ENCODE measurements around the gene SMG7. TPM values are rescaled to one million over a fixed set of nuclear protein-coding genes. Genes with fewer than 3 reads are reported as not detected.

Gene SMG7
- total RNA-seq, 1 experiment from 2014 or later, result 72.9 TPM

DNA sequence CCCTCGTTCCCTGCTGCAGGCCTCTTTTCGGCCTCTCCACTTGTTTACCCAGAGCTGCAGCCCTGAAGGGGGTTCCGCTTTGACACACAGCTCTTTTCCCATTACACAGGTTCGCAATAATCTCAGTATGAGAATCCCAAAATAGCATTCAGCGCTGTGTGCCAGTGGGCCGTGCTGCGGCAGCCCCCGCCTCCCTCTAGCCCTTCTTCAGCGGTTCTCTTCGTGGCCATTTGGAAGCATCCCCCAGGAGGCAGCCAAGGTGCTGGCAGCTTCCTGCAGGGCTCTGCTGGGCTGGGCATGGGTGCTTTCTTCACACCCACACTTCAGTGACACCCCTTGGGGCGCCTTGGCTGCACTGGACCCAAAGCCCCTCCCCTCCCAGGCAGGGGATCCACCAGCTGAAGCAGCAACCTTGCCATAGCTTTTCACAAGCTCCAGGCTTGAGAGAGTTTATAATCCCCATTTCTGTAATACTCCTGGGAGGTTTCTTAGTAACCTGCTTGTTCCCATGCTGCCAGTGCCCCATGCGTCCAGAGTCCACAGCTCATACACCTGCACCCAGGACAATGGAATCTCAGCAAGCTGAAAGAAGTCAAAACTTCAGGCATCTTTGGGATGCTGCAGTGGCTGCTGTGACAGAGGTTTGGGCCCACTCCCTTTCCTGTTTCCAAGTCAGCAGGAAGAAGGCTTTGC is 109.9 kb downstream of the SMG7 start:
- Histone ChIP-seq H3K36me3 (ENCODE audit: low read depth) (no peaks in the 10 kb centered on the region), H3K9me3 (ENCODE audit: insufficient read depth, low read depth) (no peaks in the 10 kb centered on the region), H3K4me1 (replicated peaks; ENCODE audit: insufficient read depth) (no peaks in the 10 kb centered on the region), H3K27ac (no peak overlapping the region), H2AFZ (no peak overlapping the region), H3K9me2 (ENCODE audit: insufficient read depth) (no peaks in the 10 kb centered on the region), H3K79me2 (ENCODE audit: low read depth) (no peaks in the 10 kb centered on the region), H3K27me3 (ENCODE audit: insufficient read depth, low read depth) (no peaks in the 10 kb centered on the region), H4K20me1 (ENCODE audit: insufficient read depth) (no peaks in the 10 kb centered on the region), H3K4me2 (no peak overlapping the region), H3K4me3 (no peak overlapping the region), H3F3A (ENCODE audit: insufficient read depth, low read depth) (no peaks in the 10 kb centered on the region; the same call in 1 of the 2 replicates)
- no peak for TF ChIP-seq CTCF (conservative IDR thresholded peaks at IDR 0.05)
- no peak for TF ChIP-seq EZH2 (IDR thresholded peaks at IDR 0.05; ENCODE audit: low read depth)
- CTCF ChIA-PET, result interaction anchor here (0.9 kb wide), 1 partner anchor 13 kb away, joined by 3 read pairs; no protein-coding TSS in a partner anchor
- no peak for DNase-seq
- POLR2A ChIA-PET (ENCODE audit: unreplicated experiment), result interaction anchor here (0.7 kb wide), 1 partner anchor 241 kb away, joined by 5 read pairs; no protein-coding TSS in a partner anchor
- intact Hi-C loops (cut with micrococcal nuclease; ENCODE audit: unreplicated experiment), result no loop called here
- no TSS peak for BruUV-seq (replicated peaks)

DNA sequence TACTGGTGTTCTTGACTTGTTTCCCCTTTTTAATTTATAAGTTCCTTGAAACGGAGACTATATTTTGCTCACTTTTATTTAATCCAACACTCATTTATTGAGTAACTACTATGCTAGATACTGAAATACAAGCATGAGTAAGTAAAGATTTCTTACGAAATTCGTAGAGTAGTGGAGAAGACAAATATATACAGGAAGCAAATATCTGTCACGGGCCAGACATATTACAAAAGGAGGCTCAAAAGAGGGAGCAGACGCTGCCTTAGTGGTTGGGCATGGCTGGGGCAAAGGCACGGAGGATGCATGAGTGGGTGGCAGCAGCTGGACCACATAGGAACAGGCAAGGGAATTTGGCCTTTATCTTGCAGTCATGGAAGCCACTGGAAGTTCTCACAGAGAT is 111.2 kb downstream of the SMG7 start:
- no peak overlapping the region for H3K4me2 ChIP-seq
- H3K27me3 ChIP-seq (ENCODE audit: insufficient read depth, low read depth), result no peaks in the 10 kb centered on the region
- no peaks in the 10 kb centered on the region for H3K36me3 ChIP-seq (ENCODE audit: low read depth)
- no TSS peak for BruUV-seq (replicated peaks)
- intact Hi-C loops (cut with micrococcal nuclease; ENCODE audit: unreplicated experiment), result no loop called here
- no peaks in the 10 kb centered on the region for H3K9me2 ChIP-seq (ENCODE audit: insufficient read depth)
- no peak for DNase-seq
- ChIA-PET POLR2A (ENCODE audit: unreplicated experiment) (no interaction called here), CTCF (no interaction called here)
- H3K4me3 ChIP-seq, result no peak overlapping the region
- no peak overlapping the region for H3K27ac ChIP-seq
- H2AFZ ChIP-seq, result no peak overlapping the region
- H3K4me1 ChIP-seq (replicated peaks; ENCODE audit: insufficient read depth), result no peaks in the 10 kb centered on the region
- no peaks in the 10 kb centered on the region for H3K9me3 ChIP-seq (ENCODE audit: insufficient read depth, low read depth)
- H3K79me2 ChIP-seq (ENCODE audit: low read depth), result no peaks in the 10 kb centered on the region
- no peaks in the 10 kb centered on the region for H4K20me1 ChIP-seq (ENCODE audit: insufficient read depth)
- TF ChIP-seq CTCF (conservative IDR thresholded peaks at IDR 0.05), result no peak
- no peak for TF ChIP-seq EZH2 (IDR thresholded peaks at IDR 0.05; ENCODE audit: low read depth)
- H3F3A ChIP-seq (ENCODE audit: insufficient read depth, low read depth), result no peaks in the 10 kb centered on the region; the same call in 1 of the 2 replicates

DNA sequence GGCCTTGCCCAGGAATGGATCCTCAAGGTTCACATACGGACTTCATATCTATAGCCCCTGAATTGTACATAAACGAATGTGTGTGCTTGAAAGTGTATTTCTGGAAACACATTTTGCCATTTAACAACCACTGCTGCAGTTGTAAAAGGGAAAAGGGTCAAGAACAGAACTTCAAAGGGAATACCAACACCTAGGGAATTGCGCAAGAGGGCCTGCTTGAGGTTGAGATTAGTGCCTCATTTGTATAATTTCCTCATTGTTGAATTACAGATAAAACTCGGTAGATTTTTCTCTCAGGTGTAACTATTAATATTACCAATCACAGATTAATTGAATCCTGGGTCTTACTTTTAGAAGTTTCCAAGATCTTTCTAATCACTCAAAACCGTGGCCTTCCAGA is 111.8 kb downstream of the SMG7 start:
- H3K9me2 ChIP-seq (ENCODE audit: insufficient read depth), result no peaks in the 10 kb centered on the region
- H3K27me3 ChIP-seq (ENCODE audit: insufficient read depth, low read depth), result no peaks in the 10 kb centered on the region
- H3K4me3 ChIP-seq, result no peak overlapping the region
- H2AFZ ChIP-seq, result no peak overlapping the region
- H3K79me2 ChIP-seq (ENCODE audit: low read depth), result no peaks in the 10 kb centered on the region
- no peaks in the 10 kb centered on the region for H4K20me1 ChIP-seq (ENCODE audit: insufficient read depth)
- POLR2A ChIA-PET (ENCODE audit: unreplicated experiment), result no interaction called here
- H3K27ac ChIP-seq, result no peak overlapping the region
- peak in 1 of 2 experiments; percentile 21 for DNase-seq
- peaks cover 7% of the 10 kb centered on the region for H3K4me1 ChIP-seq (replicated peaks; ENCODE audit: insufficient read depth)
- no peak overlapping the region for H3K4me2 ChIP-seq
- H3K36me3 ChIP-seq (ENCODE audit: low read depth), result no peaks in the 10 kb centered on the region
- no peaks in the 10 kb centered on the region; the same call in 1 of the 2 replicates for H3F3A ChIP-seq (ENCODE audit: insufficient read depth, low read depth)
- BruUV-seq (replicated peaks), result no TSS peak
- no peaks in the 10 kb centered on the region for H3K9me3 ChIP-seq (ENCODE audit: insufficient read depth, low read depth)
- CTCF ChIA-PET, result no interaction called here
- intact Hi-C loops (cut with micrococcal nuclease; ENCODE audit: unreplicated experiment), result no loop called here
- TF ChIP-seq EZH2 (IDR thresholded peaks at IDR 0.05; ENCODE audit: low read depth), result no peak
- TF ChIP-seq CTCF (conservative IDR thresholded peaks at IDR 0.05), result no peak

Measured in PC-9 (cell line).